ENCODE results near the gene FAM174C. TPM values are rescaled to one million over a fixed set of nuclear protein-coding genes. Genes with fewer than 3 reads are reported as not detected.

Gene FAM174C
- total RNA-seq, 1 donor, result 25.2 TPM

GRCh38 chr19:1237754-1238368 lies 37.5 kb upstream of the FAM174C start, which contains the start of gene CBARP:
Gene CBARP, minus strand, starts transcription at chr19:1238005. Its CDS starts 1,905 bp downstream, at chr19:1236100.
- no peak for TF ChIP-seq CTCF (IDR thresholded peaks at IDR 0.05; ENCODE audit: insufficient read depth, low read length)
- H3K4me3 ChIP-seq (ENCODE audit: low read depth, low read length), result peak within 1 kb of the TSS; percentile 76
- DNase-seq (ENCODE audit: low read depth), result no peak

GRCh38 chr19:1238369-1239303 lies 36.7 kb upstream of the FAM174C start:
- TF ChIP-seq CTCF (IDR thresholded peaks at IDR 0.05; ENCODE audit: insufficient read depth, low read length), result no peak
- H3K4me3 ChIP-seq (ENCODE audit: low read depth, low read length), result peak overlapping the region; percentile 76
- no peak for DNase-seq (ENCODE audit: low read depth)

DNA sequence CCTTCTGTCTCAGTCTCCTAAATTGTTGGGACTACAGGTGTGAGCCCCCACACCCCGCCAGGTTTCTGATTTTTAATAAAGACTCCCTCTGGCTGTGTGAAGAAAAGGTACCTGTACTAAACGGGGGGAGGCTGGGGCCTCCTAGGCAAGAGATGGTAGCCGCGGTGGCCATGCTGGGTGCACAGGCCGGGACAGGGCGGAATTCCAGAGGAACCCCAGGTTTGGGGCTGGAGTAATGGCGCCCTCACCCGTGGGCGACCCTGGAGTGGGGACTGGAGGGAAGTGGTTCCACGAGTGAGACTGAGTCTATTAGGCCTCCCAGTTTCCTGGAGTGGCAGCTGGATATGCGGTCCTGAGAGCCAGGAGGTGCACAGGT lies 35.9 kb upstream of the FAM174C start:
- no peak overlapping the region for H3K4me3 ChIP-seq (ENCODE audit: low read depth, low read length)
- no peak for DNase-seq (ENCODE audit: low read depth)
- no peak for TF ChIP-seq CTCF (IDR thresholded peaks at IDR 0.05; ENCODE audit: insufficient read depth, low read length)

DNA sequence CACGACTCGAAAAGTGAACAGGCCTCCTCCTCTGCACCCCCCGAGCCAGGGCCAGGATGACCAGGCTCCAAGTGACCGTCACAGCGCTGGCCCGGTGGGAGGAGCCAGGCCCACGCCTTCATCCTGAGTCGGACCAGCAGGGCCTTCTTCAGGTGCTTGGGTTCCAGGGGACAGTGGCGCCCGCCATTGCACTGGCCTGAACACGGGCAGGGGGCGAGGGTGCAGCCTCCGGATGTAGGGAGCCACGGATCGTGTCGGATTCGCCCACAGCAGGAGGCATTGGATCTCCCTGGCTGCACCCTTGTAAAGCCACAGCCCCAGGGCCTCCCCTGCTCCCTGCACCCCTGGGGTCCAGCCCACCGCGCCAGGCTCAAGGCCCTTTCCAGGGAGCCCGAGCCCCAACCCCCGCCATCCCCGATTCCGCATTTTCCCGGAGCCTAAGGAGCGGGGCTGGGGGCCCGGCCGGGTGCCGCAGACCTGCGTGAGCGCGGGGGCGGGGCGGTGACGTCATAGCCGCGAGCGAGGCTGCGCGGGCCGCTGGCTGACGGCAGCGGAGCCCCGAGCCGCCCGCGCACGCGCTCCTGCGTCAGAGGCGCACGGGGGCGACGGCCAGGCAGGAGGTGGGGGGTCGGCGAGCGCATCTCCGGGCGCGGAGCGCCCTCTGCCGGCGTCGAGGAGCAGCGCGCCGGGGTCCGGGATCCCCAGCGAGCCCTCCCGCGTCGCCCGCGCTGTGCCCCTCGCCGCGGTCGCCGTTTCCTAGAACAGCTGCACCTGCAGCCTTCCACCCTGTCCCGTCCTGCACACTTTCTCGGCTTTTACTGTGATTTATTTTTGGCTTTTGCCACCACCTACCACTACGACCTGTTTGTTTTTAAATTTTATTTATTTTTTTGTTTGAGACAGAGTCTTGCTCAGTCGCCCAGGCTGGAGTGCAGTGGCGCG lies 35.3 kb upstream of the FAM174C start:
- TF ChIP-seq CTCF (IDR thresholded peaks at IDR 0.05; ENCODE audit: insufficient read depth, low read length), result peak; percentile 64
- H3K4me3 ChIP-seq (ENCODE audit: low read depth, low read length), result peak overlapping the region; percentile 51
- peak; percentile 88 for DNase-seq (ENCODE audit: low read depth)

DNA sequence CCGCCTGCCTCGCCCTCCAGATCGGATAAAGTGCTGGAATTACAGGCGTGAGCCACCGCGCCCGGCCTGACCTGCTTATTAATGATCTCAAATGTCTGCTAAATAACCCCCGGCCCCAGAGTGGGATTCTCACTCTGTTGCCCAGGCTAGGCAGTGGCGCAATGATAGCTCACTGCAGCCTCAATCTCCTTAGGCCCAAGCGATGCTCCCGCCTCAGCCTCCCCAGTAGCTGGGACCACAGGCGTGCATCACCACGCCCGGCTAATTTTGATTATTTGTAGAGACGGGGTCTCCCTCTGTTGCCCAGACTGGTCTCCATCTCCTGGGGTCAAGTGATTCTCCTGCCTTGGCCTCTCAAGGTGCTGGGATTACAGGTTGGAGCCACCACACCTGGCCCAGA lies 34.4 kb upstream of the FAM174C start:
- peak overlapping the region; percentile 18 for H3K4me3 ChIP-seq (ENCODE audit: low read depth, low read length)
- TF ChIP-seq CTCF (IDR thresholded peaks at IDR 0.05; ENCODE audit: insufficient read depth, low read length), result no peak
- no peak for DNase-seq (ENCODE audit: low read depth)

DNA sequence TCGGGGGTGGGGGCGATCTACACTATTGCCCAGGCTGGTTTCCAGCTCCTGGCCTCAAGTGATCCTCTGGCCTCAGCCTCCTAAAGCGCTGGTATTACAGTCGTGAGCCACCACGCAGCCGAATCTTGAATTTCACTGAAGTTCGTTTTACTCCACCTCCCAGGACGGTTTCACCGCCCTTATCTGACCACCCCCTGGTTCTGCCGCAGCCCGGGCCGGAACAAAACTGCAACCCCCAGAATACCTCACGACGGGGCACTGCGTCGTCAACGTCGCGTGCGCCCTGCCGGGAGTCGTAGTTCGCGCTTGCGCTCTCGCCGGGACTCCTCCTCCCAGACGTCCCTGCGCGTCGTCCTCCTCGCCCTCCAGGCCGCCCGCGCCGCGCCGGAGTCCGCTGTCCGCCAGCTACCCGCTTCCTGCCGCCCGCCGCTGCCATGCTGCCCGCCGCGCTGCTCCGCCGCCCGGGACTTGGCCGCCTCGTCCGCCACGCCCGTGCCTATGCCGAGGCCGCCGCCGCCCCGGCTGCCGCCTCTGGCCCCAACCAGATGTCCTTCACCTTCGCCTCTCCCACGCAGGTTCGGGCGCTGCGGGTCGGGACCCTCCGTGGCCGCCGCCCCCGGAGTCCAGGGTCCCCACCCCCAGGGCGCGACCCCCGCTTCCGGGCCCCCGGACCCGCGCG lies 33.8 kb upstream of the FAM174C start, which contains the start of gene ATP5F1D:
TSS of gene ATP5F1D (plus strand) at position 335 of the 679 bp plus-strand sequence. CDS start at position 435, 100 bp downstream.
- H3K4me3 ChIP-seq (ENCODE audit: low read depth, low read length), result peak within 1 kb of the TSS; percentile 79
- peak; percentile 94 for DNase-seq (ENCODE audit: low read depth)
- no peak for TF ChIP-seq CTCF (IDR thresholded peaks at IDR 0.05; ENCODE audit: insufficient read depth, low read length)
